CD14-positive monocyte (primary cell): ENCODE results near the gene IMMP2L. TPM values are rescaled to one million over a fixed set of nuclear protein-coding genes. Genes with fewer than 3 reads are reported as not detected.
"Not testable (repeated sequence)": the region's sequence is repeated elsewhere in the genome, so short reads cannot be mapped to it uniquely, and the experiment has no call there.

Experiments
- DNase-seq, 3 donors: peaks; one replicate each; pipeline ENCODE4 v3.0.0-alpha.2; 2011 to 2022
- H2AFZ ChIP-seq: 2 replicates; pipeline ENCODE4 v1.6.0; 2012; ENCODE audit warnings: mild to moderate bottlenecking, low read depth, low read length, inconsistent platforms; ENCODE audit not compliant: insufficient read depth, poor library complexity, severe bottlenecking
- H3K27ac ChIP-seq, 2 donors: 1 replicate in 1 of 2; 2 replicates in 1 of 2; pipeline ENCODE4 v1.5.1; 2012 to 2013; ENCODE audit warnings: low read length in 2 of 2, control low read depth in 1 of 2, inconsistent platforms in 1 of 2, low read depth in 1 of 2, mild to moderate bottlenecking in 1 of 2
- H3K27me3 ChIP-seq, 2 donors: one replicate each; pipeline versions ENCODE4 v1.6.0 to v1.6.1; 2011 to 2013; ENCODE audit warnings: low read length in 2 of 2; ENCODE audit not compliant: control insufficient read depth in 2 of 2, insufficient read depth in 2 of 2
- H3K36me3 ChIP-seq, 2 donors: replicated peaks in 1 of 2; 1 replicate in 1 of 2; 2 replicates in 1 of 2; pipeline versions ENCODE4 v1.5.1 to v1.6.1; 2012 to 2013; ENCODE audit warnings: low read length in 2 of 2, control low read depth in 1 of 2, inconsistent platforms in 1 of 2, mild to moderate bottlenecking in 1 of 2; ENCODE audit not compliant: insufficient read depth in 2 of 2, control insufficient read depth in 1 of 2
- H3K4me1 ChIP-seq, 2 donors: 1 replicate in 1 of 2; 2 replicates in 1 of 2; pipeline versions ENCODE4 v1.5.1 to v1.6.1; 2012 to 2013; ENCODE audit warnings: low read length in 2 of 2, control low read depth in 1 of 2, inconsistent platforms in 1 of 2, mild to moderate bottlenecking in 1 of 2, moderate library complexity in 1 of 2; ENCODE audit not compliant: insufficient read depth in 2 of 2, control insufficient read depth in 1 of 2
- H3K4me2 ChIP-seq: replicated peaks from 2 replicates; pipeline ENCODE3; 2012; ENCODE audit warnings: low read length, moderate library complexity, mild to moderate bottlenecking; ENCODE audit not compliant: poor library complexity, severe bottlenecking; ENCODE audit errors: extremely low read depth
- H3K4me3 ChIP-seq, 3 experiments: fragments of 200-600 bp in 1 of 3; sonication (generic) in 1 of 3; replicated peaks in 1 of 3; 1 replicate in 2 of 3; 2 replicates in 1 of 3; pipeline ENCODE4 v1.5.1; 2011 to 2013; ENCODE audit warnings: low read length in 3 of 3, mild to moderate bottlenecking in 3 of 3, control low read depth in 2 of 3, low read depth in 2 of 3, inconsistent platforms in 1 of 3, moderate library complexity in 1 of 3
- H3K79me2 ChIP-seq: 2 replicates; pipeline ENCODE4 v1.6.0; 2012; ENCODE audit warnings: mild to moderate bottlenecking, control low read depth, inconsistent platforms, low read length, moderate library complexity; ENCODE audit not compliant: insufficient read depth
- H3K9ac ChIP-seq: 2 replicates; pipeline ENCODE4 v1.6.0; 2017; ENCODE audit warnings: low read length, mild to moderate bottlenecking; ENCODE audit not compliant: insufficient read depth, poor library complexity, severe bottlenecking
- H3K9me3 ChIP-seq, 2 donors: replicated peaks in 1 of 2; 1 replicate in 1 of 2; 2 replicates in 1 of 2; pipeline versions ENCODE4 v1.5.1 to v1.6.1; 2012 to 2013; ENCODE audit warnings: low read length in 2 of 2, control low read depth in 1 of 2; ENCODE audit not compliant: control insufficient read depth in 1 of 2, insufficient read depth in 1 of 2
- H4K20me1 ChIP-seq: 2 replicates; pipeline ENCODE4 v1.6.0; 2012; ENCODE audit warnings: mild to moderate bottlenecking, low read length, control low read depth, moderate library complexity; ENCODE audit not compliant: insufficient read depth
- H3K27ac Mint-ChIP-seq, 7 donors: one replicate each; pipeline ENCODE4 v1.8.0; 2020; ENCODE audit warnings: mild to moderate bottlenecking in 7 of 7, mixed read lengths in 7 of 7, moderate library complexity in 6 of 7, inconsistent platforms in 2 of 7
- H3K27me3 Mint-ChIP-seq, 3 donors: one replicate each; pipeline ENCODE4 v1.8.0; 2021 to 2022; ENCODE audit warnings: low read depth in 3 of 3, mild to moderate bottlenecking in 3 of 3, mixed read lengths in 3 of 3, moderate library complexity in 3 of 3, inconsistent platforms in 1 of 3
- H3K36me3 Mint-ChIP-seq, 2 donors: one replicate each; pipeline ENCODE4 v1.8.0; 2020; ENCODE audit warnings: mixed read lengths in 2 of 2, inconsistent platforms in 1 of 2, mild to moderate bottlenecking in 1 of 2
- H3K4me1 Mint-ChIP-seq: one replicate; pipeline ENCODE4 v1.8.0; 2020; ENCODE audit warnings: mild to moderate bottlenecking, mixed read lengths
- H3K4me3 Mint-ChIP-seq, 2 donors: one replicate each; pipeline ENCODE4 v1.8.0; 2020; ENCODE audit warnings: mild to moderate bottlenecking in 2 of 2, mixed read lengths in 2 of 2, moderate library complexity in 1 of 2
- H3K9me3 Mint-ChIP-seq, 7 donors: one replicate each; pipeline ENCODE4 v1.8.0; 2020 to 2022; ENCODE audit warnings: mixed read lengths in 7 of 7, mild to moderate bottlenecking in 6 of 7, moderate library complexity in 6 of 7, inconsistent platforms in 2 of 7
- WGBS: methylation state at CpG from one replicate; pipeline ENCODE4 v1.1.5; 2013; ENCODE audit warnings: missing lambda C conversion rate; ENCODE audit not compliant: insufficient coverage; 5-methylcytosine and 5-hydroxymethylcytosine counted together
- intact Hi-C, 2 donors: fragments of 100-400 bp; cut with micrococcal nuclease; formaldehyde crosslinking; loops; one replicate each; pipeline versions ENCODE4 v1.15.0 to v1.15.1; 2023
- polyA plus RNA-seq, 3 donors: library from polyadenylated mRNA; depleted of rRNA in 1 of 3; unstranded in 2 of 3; stranded (reverse) in 1 of 3; fragments of 300-500 nt in 2 of 3; fragments of >200 nt in 1 of 3; fragmentation: Illumina TruSeq in 2 of 3; gene quantifications; 1 replicate in 2 of 3; 2 replicates in 1 of 3; pipeline ENCODE4 v1.2.3, GENCODE V29; 2012 to 2021
- TF ChIP-seq, protein P1 (sequence below): fragments of 200-600 bp; IDR thresholded peaks from one replicate; pipeline ENCODE4 v1.8.0; 2022; ENCODE audit warnings: antibody characterized with exemption, mild to moderate bottlenecking

The IMMP2L gene
- polyA plus RNA-seq, 3 donors: 1.9 to 6.4 (median 6.2) TPM

DNA sequence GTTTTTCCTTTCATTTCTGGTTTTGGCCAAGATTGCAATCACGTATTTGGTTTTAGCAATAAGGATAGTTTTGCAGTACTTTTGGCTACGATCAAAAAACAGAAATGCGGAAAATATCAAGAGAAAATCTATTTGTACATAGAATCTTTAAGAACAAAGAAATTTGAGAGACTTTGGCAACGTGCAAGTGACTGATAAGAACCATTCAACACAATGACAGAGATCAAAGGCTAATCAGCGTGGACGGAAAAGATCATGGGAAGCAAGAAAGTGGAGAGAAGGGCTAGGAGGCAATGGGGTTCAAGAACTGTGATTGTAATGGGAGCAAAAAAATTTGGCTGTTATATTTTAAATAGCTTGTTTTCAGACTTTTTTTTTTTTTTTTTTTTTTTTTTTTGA lies 487.5 kb downstream of the IMMP2L start:
- no peak overlapping the region for H3K27ac ChIP-seq
- Mint-ChIP-seq H3K27ac (no peak overlapping the region), H3K4me3 (no peak overlapping the region), H3K36me3 (no peaks in the 10 kb centered on the region), H3K9me3 (peaks cover 0 to 3% (median 0%) of the 10 kb centered on the region in 7 donors), H3K4me1 (no peaks in the 10 kb centered on the region), H3K27me3 (peaks cover 0 to 2% (median 0%) of the 10 kb centered on the region in 3 donors)
- H3K4me1 ChIP-seq: no peaks in the 10 kb centered on the region
- no peaks in the 10 kb centered on the region for H4K20me1 ChIP-seq
- no peak for DNase-seq
- no peak overlapping the region for H3K4me3 ChIP-seq
- no peak overlapping the region for H2AFZ ChIP-seq
- WGBS: 60% methylated on average over 2 of the region's 6 CpGs
- H3K4me2 ChIP-seq: no peak overlapping the region
- H3K9me3 ChIP-seq: no peaks in the 10 kb centered on the region
- intact Hi-C loops: no loop called here
- no peaks in the 10 kb centered on the region for H3K27me3 ChIP-seq
- no peaks in the 10 kb centered on the region for H3K36me3 ChIP-seq
- H3K79me2 ChIP-seq: no peaks in the 10 kb centered on the region
- TF ChIP-seq, protein P1, sequence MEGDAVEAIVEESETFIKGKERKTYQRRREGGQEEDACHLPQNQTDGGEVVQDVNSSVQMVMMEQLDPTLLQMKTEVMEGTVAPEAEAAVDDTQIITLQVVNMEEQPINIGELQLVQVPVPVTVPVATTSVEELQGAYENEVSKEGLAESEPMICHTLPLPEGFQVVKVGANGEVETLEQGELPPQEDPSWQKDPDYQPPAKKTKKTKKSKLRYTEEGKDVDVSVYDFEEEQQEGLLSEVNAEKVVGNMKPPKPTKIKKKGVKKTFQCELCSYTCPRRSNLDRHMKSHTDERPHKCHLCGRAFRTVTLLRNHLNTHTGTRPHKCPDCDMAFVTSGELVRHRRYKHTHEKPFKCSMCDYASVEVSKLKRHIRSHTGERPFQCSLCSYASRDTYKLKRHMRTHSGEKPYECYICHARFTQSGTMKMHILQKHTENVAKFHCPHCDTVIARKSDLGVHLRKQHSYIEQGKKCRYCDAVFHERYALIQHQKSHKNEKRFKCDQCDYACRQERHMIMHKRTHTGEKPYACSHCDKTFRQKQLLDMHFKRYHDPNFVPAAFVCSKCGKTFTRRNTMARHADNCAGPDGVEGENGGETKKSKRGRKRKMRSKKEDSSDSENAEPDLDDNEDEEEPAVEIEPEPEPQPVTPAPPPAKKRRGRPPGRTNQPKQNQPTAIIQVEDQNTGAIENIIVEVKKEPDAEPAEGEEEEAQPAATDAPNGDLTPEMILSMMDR: no peak
- H3K9ac ChIP-seq: no peak overlapping the region

DNA sequence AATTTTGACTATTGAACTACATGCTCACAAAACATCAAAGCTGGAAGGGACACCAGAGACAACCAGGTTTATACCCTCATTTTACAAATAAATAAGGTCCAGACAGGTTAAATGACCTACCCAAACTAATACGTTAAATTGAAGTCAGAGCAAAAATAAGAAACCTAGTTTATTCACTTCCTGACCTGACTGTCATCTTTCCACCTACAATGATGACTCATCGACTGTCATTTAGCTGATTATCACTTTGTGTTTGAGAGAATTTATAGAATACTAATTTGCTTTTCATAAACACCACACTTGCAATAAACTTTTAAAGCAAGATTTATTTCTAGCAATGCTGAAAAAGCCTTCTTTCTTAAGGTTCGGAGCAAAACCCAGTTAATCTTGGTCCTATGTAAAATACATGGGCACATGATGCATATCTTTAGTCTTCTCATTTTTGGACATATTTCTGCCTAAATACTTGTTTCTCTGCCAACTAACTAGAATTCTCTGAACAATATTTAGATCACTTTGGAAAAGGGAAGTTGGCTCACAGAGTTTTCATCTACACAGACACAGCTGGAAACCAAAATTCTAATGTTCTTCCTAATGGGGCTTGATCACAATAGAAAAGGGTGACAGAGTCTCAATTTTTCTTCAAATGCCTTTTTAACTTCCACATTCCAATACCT lies 488.1 kb downstream of the IMMP2L start:
- no peaks in the 10 kb centered on the region for H3K4me1 Mint-ChIP-seq
- no peak overlapping the region for H3K27ac Mint-ChIP-seq
- no peak for DNase-seq
- peaks cover 0 to 2% (median 0%) of the 10 kb centered on the region in 3 donors for H3K27me3 Mint-ChIP-seq
- 0% methylated on average over 1 of the region's 3 CpGs for WGBS
- no peak overlapping the region for H3K4me3 Mint-ChIP-seq
- H3K9ac ChIP-seq: no peak overlapping the region
- no peaks in the 10 kb centered on the region for H4K20me1 ChIP-seq
- no peaks in the 10 kb centered on the region for H3K9me3 ChIP-seq
- H3K36me3 Mint-ChIP-seq: no peaks in the 10 kb centered on the region
- no peaks in the 10 kb centered on the region for H3K4me1 ChIP-seq
- no peak overlapping the region for H3K4me3 ChIP-seq
- H3K4me2 ChIP-seq: no peak overlapping the region
- no peaks in the 10 kb centered on the region for H3K36me3 ChIP-seq
- no peak overlapping the region for H2AFZ ChIP-seq
- H3K27me3 ChIP-seq: no peaks in the 10 kb centered on the region
- peaks cover 0 to 3% (median 0%) of the 10 kb centered on the region in 7 donors for H3K9me3 Mint-ChIP-seq
- intact Hi-C loops: no loop called here
- TF ChIP-seq, protein P1: no peak
- H3K27ac ChIP-seq: no peak overlapping the region
- H3K79me2 ChIP-seq: no peaks in the 10 kb centered on the region

GRCh38 chr7:111072658-111073057 lies 489.6 kb downstream of the IMMP2L start:
- H2AFZ ChIP-seq, DNase-seq, H3K27ac Mint-ChIP-seq, H3K4me1 Mint-ChIP-seq, H3K4me2 ChIP-seq, H3K27me3 Mint-ChIP-seq, H3K36me3 ChIP-seq, H3K4me3 Mint-ChIP-seq, H3K36me3 Mint-ChIP-seq, H3K4me1 ChIP-seq, H3K4me3 ChIP-seq, H3K9ac ChIP-seq, intact Hi-C loops, H4K20me1 ChIP-seq, H3K79me2 ChIP-seq, H3K27ac ChIP-seq, H3K9me3 ChIP-seq, H3K27me3 ChIP-seq, H3K9me3 Mint-ChIP-seq: not testable (repeated sequence)
- WGBS: no CpG with 5 or more reads among the region's 9 CpGs
